ENCODE data around the gene EPHA6.

The EPHA6 gene

GRCh38 chr3:96813820-96814650, at the start of gene EPHA6:
Gene EPHA6, plus strand, starts transcription at chr3:96814594.
- DNase-seq (ENCODE audit: low read depth), result no peak

- DNase-seq (ENCODE audit: low read depth), result no peak
These were observed 37.6 kb upstream of the EPHA6 start for GRCh38 chr3:96776818-96777217.

GRCh38 chr3:96779810-96780209, 34.6 kb upstream of the EPHA6 start:
- no peak for DNase-seq (ENCODE audit: low read depth)

- DNase-seq (ENCODE audit: low read depth), result no peak
These were observed 18.3 kb upstream of the EPHA6 start for GRCh38 chr3:96796101-96796500.

GRCh38 chr3:96803870-96804269, 10.5 kb upstream of the EPHA6 start:
- no peak for DNase-seq (ENCODE audit: low read depth)

GRCh38 chr3:96806341-96806740, 8.1 kb upstream of the EPHA6 start:
- DNase-seq (ENCODE audit: low read depth), result no peak

- no peak for DNase-seq (ENCODE audit: low read depth)
These were observed 1.1 kb upstream of the EPHA6 start for GRCh38 chr3:96813134-96813819.

- no peak for DNase-seq (ENCODE audit: low read depth)
These were observed 515 bp downstream of the EPHA6 start for GRCh38 chr3:96814651-96815567.

GRCh38 chr3:96831175-96831574, 16.8 kb downstream of the EPHA6 start:
- DNase-seq (ENCODE audit: low read depth), result no peak

- DNase-seq (ENCODE audit: low read depth), result no peak
These were observed 18.9 kb downstream of the EPHA6 start for GRCh38 chr3:96833301-96833700.

- DNase-seq (ENCODE audit: low read depth), result no peak
These were observed 21.9 kb downstream of the EPHA6 start for GRCh38 chr3:96836153-96836915.

GRCh38 chr3:96843505-96844203, 29.3 kb downstream of the EPHA6 start:
- no peak for DNase-seq (ENCODE audit: low read depth)

- DNase-seq (ENCODE audit: low read depth), result no peak
These were observed 29.8 kb downstream of the EPHA6 start for GRCh38 chr3:96844204-96844514.

GRCh38 chr3:96852849-96853248, 38.5 kb downstream of the EPHA6 start:
- no peak for DNase-seq (ENCODE audit: low read depth)

GRCh38 chr3:96860882-96861281, 46.5 kb downstream of the EPHA6 start:
- DNase-seq (ENCODE audit: low read depth), result no peak

- no peak for DNase-seq (ENCODE audit: low read depth)
These were observed 48.8 kb downstream of the EPHA6 start for GRCh38 chr3:96863129-96863740.

- DNase-seq (ENCODE audit: low read depth), result no peak
These were observed 51.2 kb downstream of the EPHA6 start for GRCh38 chr3:96865605-96866004.

GRCh38 chr3:96869316-96869715, 54.9 kb downstream of the EPHA6 start:
- no peak for DNase-seq (ENCODE audit: low read depth)

GRCh38 chr3:96877510-96877909, 63.1 kb downstream of the EPHA6 start:
- DNase-seq (ENCODE audit: low read depth), result no peak

GRCh38 chr3:96900031-96900430, 85.6 kb downstream of the EPHA6 start:
- no peak for DNase-seq (ENCODE audit: low read depth)

- no peak for DNase-seq (ENCODE audit: low read depth)
These were observed 86.2 kb downstream of the EPHA6 start for GRCh38 chr3:96900566-96900965.

Data from stimulated activated CD8-positive, alpha-beta memory T cell treated with anti-CD3 and anti-CD28 coated beads, Interleukin-7, amount 100 ng/mL, for 24 hours (primary cell).